ENCODE data around the gene RNF182. TPM values are rescaled to one million over a fixed set of nuclear protein-coding genes. Genes with fewer than 3 reads are reported as not detected.

RNF182 gene
- total RNA-seq, 2 donors from 2014 or later = not detected

DNA sequence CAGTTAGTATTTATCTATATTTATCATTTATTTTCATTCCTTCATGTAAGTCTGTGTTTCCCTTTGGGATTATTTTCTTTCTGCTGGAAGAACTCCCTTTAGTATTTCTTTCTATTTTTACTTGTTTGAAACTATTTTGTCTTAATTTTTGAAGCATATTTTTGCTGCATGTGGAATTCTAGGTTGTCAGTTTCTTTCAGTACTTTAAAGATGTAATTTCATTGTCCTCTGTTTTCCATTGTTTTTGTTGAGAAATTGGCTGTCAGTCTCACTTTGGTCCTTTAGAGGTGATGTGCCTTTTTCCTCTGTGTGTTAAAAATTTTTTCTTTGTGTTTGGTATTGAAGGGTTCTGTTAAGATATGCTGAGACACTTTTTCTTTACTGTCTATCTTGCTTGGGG lies 17.1 kb downstream of the RNF182 start:
- DNase-seq (ENCODE audit: low spot score) (no peak), ATAC-seq (ENCODE audit: insufficient number of reproducible peaks, low FRiP score, low read depth) (no peak)
- no peak overlapping the region for H3K4me3 ChIP-seq
- no peaks in the 10 kb centered on the region for H3K27me3 ChIP-seq (replicated peaks; ENCODE audit: insufficient read depth)
- peaks cover 3% of the 10 kb centered on the region for H3K9me3 ChIP-seq
- no peak overlapping the region for H3K27ac ChIP-seq
- H3K36me3 ChIP-seq = no peaks in the 10 kb centered on the region
- TF ChIP-seq, protein P1, sequence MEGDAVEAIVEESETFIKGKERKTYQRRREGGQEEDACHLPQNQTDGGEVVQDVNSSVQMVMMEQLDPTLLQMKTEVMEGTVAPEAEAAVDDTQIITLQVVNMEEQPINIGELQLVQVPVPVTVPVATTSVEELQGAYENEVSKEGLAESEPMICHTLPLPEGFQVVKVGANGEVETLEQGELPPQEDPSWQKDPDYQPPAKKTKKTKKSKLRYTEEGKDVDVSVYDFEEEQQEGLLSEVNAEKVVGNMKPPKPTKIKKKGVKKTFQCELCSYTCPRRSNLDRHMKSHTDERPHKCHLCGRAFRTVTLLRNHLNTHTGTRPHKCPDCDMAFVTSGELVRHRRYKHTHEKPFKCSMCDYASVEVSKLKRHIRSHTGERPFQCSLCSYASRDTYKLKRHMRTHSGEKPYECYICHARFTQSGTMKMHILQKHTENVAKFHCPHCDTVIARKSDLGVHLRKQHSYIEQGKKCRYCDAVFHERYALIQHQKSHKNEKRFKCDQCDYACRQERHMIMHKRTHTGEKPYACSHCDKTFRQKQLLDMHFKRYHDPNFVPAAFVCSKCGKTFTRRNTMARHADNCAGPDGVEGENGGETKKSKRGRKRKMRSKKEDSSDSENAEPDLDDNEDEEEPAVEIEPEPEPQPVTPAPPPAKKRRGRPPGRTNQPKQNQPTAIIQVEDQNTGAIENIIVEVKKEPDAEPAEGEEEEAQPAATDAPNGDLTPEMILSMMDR (IDR thresholded peaks at IDR 0.05) = no peak
- H3K4me1 ChIP-seq (ENCODE audit: control insufficient read depth in 1 of 2, low read depth in 2 of 2) = no peaks in the 10 kb centered on the region

DNA sequence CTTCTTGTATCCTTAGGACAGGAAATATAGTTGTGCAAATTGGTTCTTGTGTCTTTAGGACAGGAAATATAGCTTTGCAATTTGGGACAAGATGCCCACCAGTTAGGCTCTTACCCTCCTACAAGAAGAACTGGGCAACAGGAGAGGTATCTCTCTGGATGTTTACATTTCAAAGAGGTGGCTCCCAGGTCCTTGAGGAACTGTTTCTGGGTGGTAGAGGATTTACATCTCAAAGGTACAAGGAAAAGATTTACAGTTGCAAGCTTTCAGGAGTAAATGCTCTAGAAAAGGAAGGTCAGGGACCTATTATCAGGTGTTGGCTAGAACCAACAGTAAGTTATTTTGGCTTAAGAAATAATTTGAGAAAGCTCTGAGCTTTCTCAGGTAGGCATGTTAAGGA lies 19.2 kb downstream of the RNF182 start:
- Histone ChIP-seq H3K9me3 (peaks cover 3% of the 10 kb centered on the region), H3K27ac (no peak overlapping the region), H3K36me3 (no peaks in the 10 kb centered on the region), H3K4me1 (ENCODE audit: control insufficient read depth in 1 of 2, low read depth in 2 of 2) (no peaks in the 10 kb centered on the region), H3K27me3 (replicated peaks; ENCODE audit: insufficient read depth) (no peaks in the 10 kb centered on the region), H3K4me3 (no peak overlapping the region)
- ATAC-seq (ENCODE audit: insufficient number of reproducible peaks, low FRiP score, low read depth) = no peak
- TF ChIP-seq, protein P1 (IDR thresholded peaks at IDR 0.05) = no peak
- DNase-seq (ENCODE audit: low spot score) = no peak

DNA sequence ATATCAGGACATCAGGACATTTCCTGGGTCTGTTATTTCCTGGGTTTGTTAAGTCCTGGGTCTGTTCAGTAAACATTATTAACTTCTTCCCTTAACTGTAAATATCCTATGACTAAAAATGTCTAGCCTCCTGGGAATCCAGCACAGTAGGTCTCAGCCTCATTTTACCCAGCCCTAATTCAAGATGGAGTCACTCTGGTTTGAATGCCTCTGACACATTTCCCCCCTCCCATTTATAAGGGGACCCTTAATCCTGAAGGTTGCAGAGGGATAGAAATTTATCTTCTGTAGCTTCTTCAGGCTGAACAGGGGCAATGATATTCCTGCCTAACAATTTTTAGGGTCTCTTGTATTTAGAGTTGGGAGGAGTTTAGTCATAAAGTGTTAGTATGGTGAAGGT lies 21.8 kb downstream of the RNF182 start:
- DNase-seq (ENCODE audit: low spot score) = no peak

DNA sequence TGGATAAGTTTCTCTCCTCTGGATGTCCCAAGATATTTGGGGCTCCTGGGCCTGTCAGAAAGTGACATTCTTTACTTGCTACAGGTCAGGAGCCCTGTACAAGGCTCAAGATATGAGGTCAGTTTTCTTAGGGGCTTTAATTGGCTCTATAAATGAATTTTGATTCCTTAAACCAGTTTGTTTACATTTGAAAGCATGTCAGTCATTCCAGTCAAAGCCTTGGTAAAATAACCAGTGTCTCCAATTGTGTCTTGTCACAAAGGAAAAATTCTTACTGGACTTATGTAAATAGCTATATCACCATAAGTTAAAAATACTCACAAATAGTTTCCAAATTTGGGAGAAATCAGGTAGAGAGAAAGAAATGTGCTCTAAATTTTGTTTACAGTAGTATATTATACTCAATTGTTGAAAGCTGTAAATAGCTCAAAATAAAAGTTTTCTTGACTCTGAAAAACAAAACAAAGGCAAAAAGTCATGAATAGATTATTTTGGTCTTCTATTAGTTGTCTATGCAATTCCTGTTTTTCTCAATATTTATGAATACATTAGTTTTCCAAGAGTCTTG lies 22.9 kb downstream of the RNF182 start:
- H3K9me3 ChIP-seq = peaks cover 3% of the 10 kb centered on the region
- H3K27ac ChIP-seq = no peak overlapping the region
- TF ChIP-seq, protein P1 (IDR thresholded peaks at IDR 0.05) = no peak
- H3K27me3 ChIP-seq (replicated peaks; ENCODE audit: insufficient read depth) = no peaks in the 10 kb centered on the region
- H3K36me3 ChIP-seq = no peaks in the 10 kb centered on the region
- DNase-seq (ENCODE audit: low spot score) (no peak), ATAC-seq (ENCODE audit: insufficient number of reproducible peaks, low FRiP score, low read depth) (no peak)
- no peak overlapping the region for H3K4me3 ChIP-seq
- H3K4me1 ChIP-seq (ENCODE audit: control insufficient read depth in 1 of 2, low read depth in 2 of 2) = no peaks in the 10 kb centered on the region

More for the DNA sequence above, 21.8 kb downstream of the RNF182 start:
- peaks cover 3% of the 10 kb centered on the region for H3K9me3 ChIP-seq
- no peaks in the 10 kb centered on the region for H3K27me3 ChIP-seq (replicated peaks; ENCODE audit: insufficient read depth)
- no peak overlapping the region for H3K4me3 ChIP-seq
- no peaks in the 10 kb centered on the region for H3K4me1 ChIP-seq (ENCODE audit: control insufficient read depth in 1 of 2, low read depth in 2 of 2)
- no peak for ATAC-seq (ENCODE audit: insufficient number of reproducible peaks, low FRiP score, low read depth)
- no peak overlapping the region for H3K27ac ChIP-seq
- no peaks in the 10 kb centered on the region for H3K36me3 ChIP-seq
- TF ChIP-seq, protein P1 (IDR thresholded peaks at IDR 0.05) = no peak

DNA sequence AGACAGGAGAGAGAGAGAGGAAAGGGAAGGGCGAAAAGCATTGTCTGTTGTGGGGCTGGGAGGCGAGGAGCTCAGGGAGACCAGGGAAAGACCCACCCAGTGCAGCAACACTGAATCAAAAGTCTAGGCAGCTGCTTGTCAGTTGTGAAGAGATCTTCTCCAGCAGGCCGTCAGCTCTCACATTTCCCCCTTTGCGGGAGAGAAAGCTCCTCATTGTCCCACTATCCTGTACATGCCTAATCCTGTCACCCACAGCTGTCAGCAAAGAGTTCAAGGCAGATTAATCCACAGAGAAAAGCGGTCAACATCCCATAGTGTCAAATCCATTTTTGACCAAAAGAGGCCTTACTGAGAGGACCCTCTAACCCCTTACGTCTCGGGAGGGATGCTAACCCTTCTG lies 27.3 kb downstream of the RNF182 start:
- no peaks in the 10 kb centered on the region for H3K4me1 ChIP-seq (ENCODE audit: control insufficient read depth in 1 of 2, low read depth in 2 of 2)
- no peak for ATAC-seq (ENCODE audit: insufficient number of reproducible peaks, low FRiP score, low read depth)
- no peak overlapping the region for H3K4me3 ChIP-seq
- no peaks in the 10 kb centered on the region for H3K36me3 ChIP-seq
- DNase-seq (ENCODE audit: low spot score) = no peak
- no peak overlapping the region for H3K27ac ChIP-seq
- TF ChIP-seq, protein P1 (IDR thresholded peaks at IDR 0.05) = no peak
- H3K9me3 ChIP-seq = no peaks in the 10 kb centered on the region
- no peaks in the 10 kb centered on the region for H3K27me3 ChIP-seq (replicated peaks; ENCODE audit: insufficient read depth)

Measured in thoracic aorta (tissue), 2 donors.